ENCODE data around the gene PRKAR2A.
"Not testable (repeated sequence)": the region's sequence is repeated elsewhere in the genome, so short reads cannot be mapped to it uniquely, and the experiment has no call there.

PRKAR2A gene

DNA sequence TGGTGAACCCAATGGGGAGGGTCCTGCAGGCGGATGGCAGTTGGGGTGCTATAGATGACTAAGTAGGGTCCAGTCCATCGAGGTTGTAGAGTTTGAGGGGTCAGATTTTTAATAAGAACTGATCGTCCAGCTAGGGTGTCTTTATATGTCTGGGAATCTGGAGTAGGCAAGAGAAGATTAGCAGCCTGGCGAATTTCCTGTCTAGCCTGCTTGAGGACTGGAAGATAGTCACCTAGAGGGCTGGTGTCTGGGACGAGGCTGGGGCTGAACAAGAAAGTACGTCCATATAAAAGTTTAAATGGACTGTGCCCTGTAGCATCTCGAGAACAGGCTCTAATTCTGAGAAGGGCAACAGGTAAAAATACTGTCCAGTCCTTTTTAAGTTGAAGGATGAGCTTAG, 123.9 kb downstream of the PRKAR2A start:
- no peak for DNase-seq

DNA sequence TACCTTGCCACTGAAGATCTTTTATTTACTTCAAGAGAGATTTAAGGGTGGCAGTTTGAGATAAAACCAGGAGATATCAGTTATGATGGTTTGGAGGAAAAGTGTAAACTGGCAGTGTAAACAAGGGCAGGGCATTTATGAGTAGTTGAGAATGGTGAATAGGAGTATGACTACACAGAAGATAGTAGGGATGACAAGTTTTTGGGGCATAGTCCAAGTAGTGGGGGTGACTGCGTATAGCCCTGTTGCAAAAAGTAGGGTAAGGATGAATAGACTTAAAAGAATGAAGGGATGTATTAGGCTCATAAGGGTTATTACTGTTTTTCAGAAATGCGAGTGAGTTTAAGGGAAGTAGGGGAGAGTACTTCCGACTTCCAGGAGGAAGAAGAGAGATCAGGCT, 124.4 kb downstream of the PRKAR2A start:
- not testable (repeated sequence) for DNase-seq

DNA sequence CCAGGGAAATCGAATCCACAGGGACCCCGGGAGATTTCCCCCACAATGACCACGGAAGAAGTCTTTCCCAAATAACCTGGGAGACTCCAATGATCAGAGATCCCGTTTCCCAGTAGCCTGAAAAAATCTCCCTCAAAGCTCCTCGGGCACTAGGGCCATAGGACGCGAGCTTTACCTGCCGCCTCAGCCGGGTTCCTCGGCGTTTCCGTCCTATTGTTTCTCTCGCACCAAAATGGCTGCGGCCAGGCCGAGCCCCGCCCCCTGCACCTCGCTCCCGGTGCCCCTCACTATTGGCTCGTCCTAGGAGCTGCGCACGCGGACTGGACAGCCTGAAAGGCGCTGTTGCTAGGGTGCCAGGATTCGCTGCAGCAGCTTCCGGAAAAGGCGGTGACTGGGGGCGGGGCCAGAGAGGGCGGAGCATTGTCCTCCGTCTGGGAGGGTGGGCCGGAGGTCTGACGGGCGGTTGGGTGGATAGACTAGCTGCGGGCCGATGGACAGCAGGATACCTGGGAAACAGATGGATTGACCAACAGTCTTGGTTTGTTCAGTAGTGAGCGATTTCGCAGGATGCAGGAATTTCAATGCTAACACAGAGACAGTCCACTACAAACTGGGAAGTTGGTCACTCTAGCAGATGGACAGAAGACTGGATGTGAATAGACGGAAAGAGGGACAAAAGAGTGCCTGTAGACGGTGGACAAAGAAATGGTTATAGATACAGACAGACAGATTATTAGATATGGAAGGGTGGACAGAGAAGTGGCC, 130.5 kb downstream of the PRKAR2A start, which contains the start of gene IP6K2:
IP6K2 (minus strand) TSS at position 240 of the 765 bp plus-strand sequence. CDS start 21,930 bp downstream, outside the sequence.
- DNase-seq: peak; percentile 97

DNA sequence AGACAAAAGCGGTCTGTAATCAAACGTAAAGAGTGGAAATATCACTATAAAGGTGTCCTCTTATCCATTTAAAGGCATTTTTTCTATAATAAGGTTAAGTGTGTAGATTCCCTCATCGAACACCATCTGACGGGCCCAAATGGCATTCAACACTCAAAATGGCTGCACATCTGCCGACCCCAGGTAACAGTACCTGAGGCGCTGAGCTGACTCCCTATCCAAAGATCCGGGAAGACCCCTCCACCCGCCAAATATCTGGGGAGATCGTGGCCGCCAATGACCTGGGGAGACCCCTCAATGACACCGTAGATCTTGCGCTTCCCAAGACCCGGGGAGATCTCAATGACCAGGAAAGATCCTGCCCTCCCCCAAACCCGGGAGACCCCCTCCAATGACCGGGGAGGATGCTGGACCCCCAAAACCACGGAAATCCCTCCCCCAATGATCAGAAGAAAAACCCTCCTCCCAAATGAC, 131.1 kb downstream of the PRKAR2A start:
- no peak for DNase-seq

DNA sequence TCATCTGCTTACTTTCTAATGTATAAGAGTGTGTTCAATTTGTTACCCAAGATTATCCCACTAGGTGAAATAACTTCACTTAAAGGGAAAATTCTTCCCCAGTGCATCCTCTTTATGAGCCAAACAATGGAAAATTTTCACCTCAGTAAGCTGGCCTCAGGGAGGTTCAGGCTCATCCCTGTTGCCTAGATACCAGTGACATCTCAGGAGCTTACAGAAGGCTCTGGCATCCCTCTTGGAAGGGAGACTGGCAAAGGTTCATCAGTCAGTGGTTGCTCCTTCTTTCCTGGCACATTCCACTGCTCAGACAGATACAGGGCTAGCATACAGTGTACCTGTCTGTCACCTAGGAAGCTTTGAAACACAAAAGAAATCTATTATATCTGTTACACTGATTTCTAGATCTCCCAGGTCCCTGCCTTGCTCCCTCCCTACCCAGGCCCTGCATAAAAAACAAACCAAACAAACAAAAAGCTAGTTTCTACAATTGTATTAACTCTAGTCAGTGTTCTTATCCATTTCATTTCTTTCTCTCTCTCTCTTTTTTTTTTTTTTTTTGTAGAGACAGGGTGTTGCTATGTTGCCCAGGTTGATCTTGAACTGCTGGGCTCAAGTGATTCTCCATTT, 132.4 kb downstream of the PRKAR2A start:
- DNase-seq: no peak

DNA sequence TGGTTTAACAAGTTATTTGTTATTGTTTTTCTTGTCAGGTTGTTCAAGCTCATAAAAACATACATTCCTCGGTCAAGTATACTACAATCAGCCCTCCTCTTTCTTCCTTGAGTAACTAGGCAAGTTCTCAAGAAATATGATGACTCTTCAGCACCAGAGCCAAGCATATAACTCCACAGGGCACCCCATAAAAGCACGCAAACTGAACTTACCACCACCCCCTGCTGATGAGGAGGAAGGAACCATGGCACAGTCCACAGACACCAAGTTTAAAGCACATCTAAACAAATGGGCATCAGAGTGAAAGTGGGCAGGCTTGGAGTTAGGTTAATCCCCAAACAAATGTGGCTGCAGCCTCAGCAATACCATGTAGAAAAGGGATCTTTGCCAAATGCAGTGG, 135.9 kb downstream of the PRKAR2A start:
- no peak for DNase-seq

DNA sequence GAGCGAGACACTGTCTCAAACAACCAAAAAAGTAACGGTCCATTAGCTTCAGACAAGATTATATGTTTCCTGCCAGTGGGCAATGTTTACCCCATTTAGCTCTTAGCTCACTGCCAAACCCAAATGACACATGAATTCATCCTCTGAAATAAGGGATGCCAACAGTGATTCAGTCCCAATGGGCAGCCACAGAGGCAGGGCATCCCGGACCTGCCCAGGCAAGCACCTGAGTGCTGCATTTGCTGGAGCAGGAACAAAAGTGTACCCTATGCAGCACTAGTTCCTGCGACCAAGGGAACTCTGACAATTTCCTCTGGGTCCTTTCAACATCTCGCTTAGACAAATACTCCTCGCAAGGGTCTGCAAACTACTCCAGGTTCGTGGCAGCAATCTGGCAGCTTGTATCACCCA, 138.6 kb downstream of the PRKAR2A start:
- DNase-seq: no peak

DNA sequence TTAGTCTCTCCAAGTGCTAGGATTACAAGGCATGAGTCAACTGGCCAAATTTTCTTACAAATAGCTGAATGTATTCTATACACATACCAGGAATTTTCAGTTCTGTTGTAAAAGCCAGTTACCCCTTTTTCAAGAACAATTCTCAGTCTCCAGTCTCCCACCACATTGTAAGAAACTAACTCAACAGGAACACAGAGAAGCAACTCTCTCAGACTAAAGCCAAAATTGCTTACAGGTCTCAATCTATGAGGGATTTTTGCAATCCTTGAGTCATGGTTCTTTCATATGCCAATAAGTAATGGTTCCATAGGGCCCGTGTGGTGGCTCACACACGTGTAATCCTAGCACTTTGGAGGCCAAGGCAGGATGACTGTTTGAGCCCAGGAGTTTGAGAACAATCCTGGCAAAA, 139.2 kb downstream of the PRKAR2A start:
- no peak for DNase-seq

DNA sequence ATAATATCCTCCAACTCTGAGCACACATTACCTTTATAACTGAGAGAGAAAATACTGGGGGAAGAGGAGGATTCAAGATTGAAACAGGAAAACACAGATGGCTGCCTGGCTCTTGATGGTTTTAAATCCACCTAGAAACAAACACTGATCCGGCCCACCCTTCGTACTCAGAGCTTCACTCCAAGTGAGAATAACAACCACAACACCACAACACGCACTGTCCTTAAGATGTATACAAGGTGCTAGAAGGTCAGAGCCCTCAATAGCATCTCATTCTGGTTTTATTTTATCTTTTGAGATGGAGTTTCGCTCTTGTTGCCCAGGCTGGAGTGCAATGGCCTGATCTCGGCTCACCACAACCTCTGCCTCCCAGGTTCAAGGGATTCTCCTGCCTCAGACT, 140.5 kb downstream of the PRKAR2A start:
- no peak for DNase-seq

DNA sequence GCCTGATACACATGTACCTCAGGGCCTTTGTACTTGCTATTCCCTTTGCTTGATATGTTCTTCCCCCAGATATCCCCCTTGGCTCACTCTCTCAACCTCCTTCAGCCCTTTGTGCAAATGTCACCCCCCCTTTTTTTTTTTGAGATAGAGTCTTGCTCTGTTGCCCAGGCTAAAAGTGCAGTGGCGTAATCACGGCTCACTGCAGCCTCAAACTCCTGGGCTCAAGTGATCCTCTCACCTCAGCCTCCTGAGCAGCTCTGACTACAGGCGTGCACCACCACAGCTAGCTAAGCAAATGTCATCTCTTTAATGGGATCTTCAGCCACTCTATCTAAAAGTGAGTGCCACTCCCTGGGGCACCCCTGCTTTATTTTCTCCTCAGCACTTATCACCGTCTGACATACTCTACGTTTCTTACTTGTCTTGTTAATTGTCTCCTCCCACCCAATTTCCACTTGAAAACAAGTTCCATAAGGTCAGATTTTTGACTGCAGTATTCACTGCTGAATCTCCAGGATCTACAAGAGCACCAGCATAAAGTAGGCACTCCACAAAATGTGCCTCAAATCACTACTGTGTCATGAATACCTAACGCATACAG, 145.3 kb downstream of the PRKAR2A start:
- DNase-seq: no peak

DNA sequence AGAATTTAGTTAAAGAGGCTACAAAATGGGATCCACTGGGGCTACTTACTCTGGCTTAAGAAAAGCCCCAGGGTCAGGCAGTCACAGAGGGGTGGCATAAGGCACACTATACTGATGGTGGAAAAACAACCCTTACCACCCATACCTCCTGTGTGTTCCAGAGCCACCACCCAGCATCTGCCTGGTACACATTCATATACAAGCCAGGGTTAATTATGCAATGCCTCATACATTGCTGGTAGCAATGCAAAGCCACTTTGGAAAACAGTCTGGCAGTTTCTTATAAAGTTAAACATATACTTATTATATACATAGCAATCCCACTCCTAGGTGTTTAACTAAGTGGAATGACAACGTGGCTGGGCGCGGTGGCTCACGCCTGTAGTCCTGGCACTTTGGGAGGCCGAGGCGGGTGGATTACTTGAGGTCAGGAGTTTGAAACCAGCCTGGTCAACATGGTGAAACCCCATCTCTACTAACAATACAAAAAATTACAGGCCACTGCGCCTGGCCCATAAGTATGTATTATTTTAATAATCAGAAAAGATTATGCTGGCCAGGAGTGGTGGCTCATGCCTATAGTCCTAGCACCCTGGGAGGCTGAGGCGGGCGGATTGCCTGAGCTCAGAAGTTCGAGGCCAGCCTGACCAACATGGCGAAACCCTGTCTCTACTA, 146.8 kb downstream of the PRKAR2A start:
- no peak for DNase-seq

DNA sequence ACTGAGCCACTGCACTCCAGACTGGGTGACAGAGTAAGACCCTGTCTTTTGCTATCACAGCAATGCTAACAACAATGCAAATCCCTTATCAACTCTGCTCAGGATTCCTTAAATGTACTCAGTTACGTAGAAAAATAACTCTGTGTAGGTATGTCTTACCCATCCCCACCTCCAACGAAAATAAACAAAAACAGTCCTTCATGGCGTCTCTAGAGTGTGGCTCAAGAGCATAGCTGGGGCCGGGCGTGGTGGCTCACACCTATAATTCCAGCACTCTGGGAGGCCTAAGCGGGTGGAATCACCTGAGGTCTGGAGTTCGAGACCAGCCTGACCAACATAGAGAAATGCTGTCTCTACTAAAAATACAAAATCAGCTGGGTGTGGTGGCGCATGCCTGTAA, 148.8 kb downstream of the PRKAR2A start:
- no peak for DNase-seq

DNA sequence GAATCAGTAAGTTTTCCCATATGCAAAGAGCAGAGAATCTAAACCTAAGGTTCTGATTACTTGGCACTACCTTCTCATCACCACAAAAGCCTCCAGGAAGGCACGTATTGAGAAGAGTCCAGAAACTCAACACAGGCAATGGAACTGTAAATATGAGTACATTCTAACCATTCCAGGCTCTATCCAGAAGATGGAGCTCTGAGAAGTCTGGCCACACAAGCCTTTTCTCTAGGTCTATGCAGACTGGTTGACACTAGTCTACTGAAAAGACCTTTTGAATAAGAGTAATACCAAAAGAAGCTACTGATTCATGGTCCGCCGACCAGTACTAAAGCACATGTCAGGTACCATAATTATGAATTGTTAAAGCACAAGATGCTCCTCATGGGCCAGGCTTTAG, 149.7 kb downstream of the PRKAR2A start:
- DNase-seq: peak; percentile 16

DNA sequence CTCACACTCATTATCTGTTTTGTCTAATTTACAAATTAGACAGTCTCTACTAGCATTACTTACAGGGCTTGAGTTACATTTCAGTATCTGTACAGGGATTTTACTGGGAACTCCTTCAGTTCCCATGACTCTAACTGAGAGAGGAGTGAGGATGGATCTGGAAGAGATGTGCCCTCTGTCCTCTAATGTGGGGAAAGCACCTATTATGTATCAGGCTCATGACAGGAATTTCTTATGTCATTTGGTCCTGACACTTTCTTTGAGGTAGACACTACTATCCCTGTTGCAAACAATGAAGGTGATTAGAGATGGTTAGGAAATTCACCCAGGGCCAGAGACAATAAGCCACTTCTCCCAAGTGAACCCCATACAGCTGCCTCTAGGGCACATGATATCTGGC, 151.1 kb downstream of the PRKAR2A start:
- DNase-seq: no peak

Data from MV-4-11 (cell line).